ENCODE results near the gene PHF2.
A peak's percentile ranks its signal among the peaks of the same experiment; 100 is the strongest.

The PHF2 gene

DNA sequence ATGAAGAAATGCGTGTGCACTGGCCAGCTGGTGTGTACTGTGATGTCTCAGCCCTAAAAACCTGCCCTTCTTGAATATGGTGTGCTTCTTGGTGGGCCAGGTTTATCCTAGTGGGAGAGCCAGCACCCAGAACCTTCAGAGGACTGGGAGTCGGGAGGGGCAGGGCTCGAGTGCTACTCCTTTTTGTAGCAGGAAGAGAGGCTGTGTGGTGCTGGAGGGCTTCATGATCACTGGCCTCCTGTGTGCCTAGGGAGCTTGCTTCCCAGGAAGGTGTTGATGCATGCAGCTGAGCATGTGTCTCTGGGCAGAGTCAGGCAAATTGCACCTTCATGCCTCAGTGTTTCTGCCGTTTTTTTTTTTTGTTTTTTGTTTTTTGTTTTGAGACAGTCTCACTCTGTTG is 20.0 kb downstream of the PHF2 start:
- Histone ChIP-seq H3K4me2 (ENCODE audit: low read depth, low read length, poor library complexity, severe bottlenecking) (no peak overlapping the region), H3K27me3 (ENCODE audit: insufficient read depth, low read length, poor library complexity, severe bottlenecking) (no peaks in the 10 kb centered on the region), H3K36me3 (ENCODE audit: insufficient read depth, low read length) (no peaks in the 10 kb centered on the region), H3K79me2 (ENCODE audit: insufficient read depth, low read length) (peaks cover 79% of the 10 kb centered on the region; the same call in 1 of the 2 replicates), H4K20me1 (ENCODE audit: insufficient read depth, low read length, poor library complexity, severe bottlenecking) (peaks cover 11% of the 10 kb centered on the region), H3K4me3 (ENCODE audit: low read length, poor library complexity, severe bottlenecking) (no peak overlapping the region), H3F3A (ENCODE audit: low read depth) (no peaks in the 10 kb centered on the region), H2AFZ (ENCODE audit: low read length) (no peak overlapping the region), H3K4me1 (ENCODE audit: insufficient read depth, low read length, poor library complexity, severe bottlenecking) (peaks cover 37% of the 10 kb centered on the region), H3K9me3 (ENCODE audit: insufficient read depth, low read depth, low read length) (no peaks in the 10 kb centered on the region), H3K9ac (ENCODE audit: low read depth, low read length, poor library complexity, severe bottlenecking) (no peak overlapping the region), H3K9me2 (replicated peaks; ENCODE audit: low read depth, low read length) (no peaks in the 10 kb centered on the region)
- TF ChIP-seq EZH2phosphoT487 (IDR thresholded peaks at IDR 0.05; ENCODE audit: borderline replicate concordance) = no peak
- TF ChIP-seq, protein P1, sequence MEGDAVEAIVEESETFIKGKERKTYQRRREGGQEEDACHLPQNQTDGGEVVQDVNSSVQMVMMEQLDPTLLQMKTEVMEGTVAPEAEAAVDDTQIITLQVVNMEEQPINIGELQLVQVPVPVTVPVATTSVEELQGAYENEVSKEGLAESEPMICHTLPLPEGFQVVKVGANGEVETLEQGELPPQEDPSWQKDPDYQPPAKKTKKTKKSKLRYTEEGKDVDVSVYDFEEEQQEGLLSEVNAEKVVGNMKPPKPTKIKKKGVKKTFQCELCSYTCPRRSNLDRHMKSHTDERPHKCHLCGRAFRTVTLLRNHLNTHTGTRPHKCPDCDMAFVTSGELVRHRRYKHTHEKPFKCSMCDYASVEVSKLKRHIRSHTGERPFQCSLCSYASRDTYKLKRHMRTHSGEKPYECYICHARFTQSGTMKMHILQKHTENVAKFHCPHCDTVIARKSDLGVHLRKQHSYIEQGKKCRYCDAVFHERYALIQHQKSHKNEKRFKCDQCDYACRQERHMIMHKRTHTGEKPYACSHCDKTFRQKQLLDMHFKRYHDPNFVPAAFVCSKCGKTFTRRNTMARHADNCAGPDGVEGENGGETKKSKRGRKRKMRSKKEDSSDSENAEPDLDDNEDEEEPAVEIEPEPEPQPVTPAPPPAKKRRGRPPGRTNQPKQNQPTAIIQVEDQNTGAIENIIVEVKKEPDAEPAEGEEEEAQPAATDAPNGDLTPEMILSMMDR (conservative IDR thresholded peaks at IDR 0.05; ENCODE audit: low read length) = no peak

DNA sequence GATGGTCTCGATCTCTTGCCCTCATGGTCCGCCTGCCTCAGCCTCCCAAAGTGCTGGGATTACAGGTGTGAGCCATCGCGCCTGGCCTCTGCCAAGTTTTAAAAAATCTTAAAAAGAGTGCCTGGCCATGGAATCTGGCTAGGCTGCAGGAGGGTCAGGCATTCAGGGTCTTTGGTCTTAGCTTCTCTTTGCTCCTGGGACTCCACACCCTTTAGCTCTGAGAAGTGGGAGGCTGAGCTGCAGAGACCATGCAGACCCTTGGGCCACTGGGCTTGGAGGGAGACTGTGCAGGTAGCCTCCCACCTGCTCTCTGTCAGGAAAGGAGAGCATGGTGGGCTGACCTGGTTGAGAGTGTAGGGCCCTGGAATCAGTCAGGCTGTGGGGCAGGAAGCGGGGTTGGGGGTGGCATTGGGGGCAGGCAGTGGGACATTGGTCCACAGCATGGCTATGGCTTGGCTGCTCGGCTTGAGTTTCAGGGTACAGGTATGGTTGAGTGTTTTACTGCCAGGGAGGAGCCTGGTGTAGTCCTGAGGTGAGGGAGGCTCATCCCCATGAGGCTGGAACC is 20.8 kb downstream of the PHF2 start:
- no peaks in the 10 kb centered on the region for H3K9me2 ChIP-seq (replicated peaks; ENCODE audit: low read depth, low read length)
- no peak overlapping the region for H3K4me3 ChIP-seq (ENCODE audit: low read length, poor library complexity, severe bottlenecking)
- no peak for TF ChIP-seq EZH2phosphoT487 (IDR thresholded peaks at IDR 0.05; ENCODE audit: borderline replicate concordance)
- TF ChIP-seq, protein P1 (conservative IDR thresholded peaks at IDR 0.05; ENCODE audit: low read length) = no peak
- H3K4me2 ChIP-seq (ENCODE audit: low read depth, low read length, poor library complexity, severe bottlenecking) = no peak overlapping the region
- peaks cover 12% of the 10 kb centered on the region for H4K20me1 ChIP-seq (ENCODE audit: insufficient read depth, low read length, poor library complexity, severe bottlenecking)
- no peaks in the 10 kb centered on the region for H3K36me3 ChIP-seq (ENCODE audit: insufficient read depth, low read length)
- H3K27me3 ChIP-seq (ENCODE audit: insufficient read depth, low read length, poor library complexity, severe bottlenecking) = no peaks in the 10 kb centered on the region
- no peak overlapping the region for H2AFZ ChIP-seq (ENCODE audit: low read length)
- H3K9me3 ChIP-seq (ENCODE audit: insufficient read depth, low read depth, low read length) = no peaks in the 10 kb centered on the region
- peaks cover 76% of the 10 kb centered on the region; the same call in 1 of the 2 replicates for H3K79me2 ChIP-seq (ENCODE audit: insufficient read depth, low read length)
- no peak overlapping the region for H3K9ac ChIP-seq (ENCODE audit: low read depth, low read length, poor library complexity, severe bottlenecking)
- H3K4me1 ChIP-seq (ENCODE audit: insufficient read depth, low read length, poor library complexity, severe bottlenecking) = peaks cover 39% of the 10 kb centered on the region
- H3F3A ChIP-seq (ENCODE audit: low read depth) = no peaks in the 10 kb centered on the region

DNA sequence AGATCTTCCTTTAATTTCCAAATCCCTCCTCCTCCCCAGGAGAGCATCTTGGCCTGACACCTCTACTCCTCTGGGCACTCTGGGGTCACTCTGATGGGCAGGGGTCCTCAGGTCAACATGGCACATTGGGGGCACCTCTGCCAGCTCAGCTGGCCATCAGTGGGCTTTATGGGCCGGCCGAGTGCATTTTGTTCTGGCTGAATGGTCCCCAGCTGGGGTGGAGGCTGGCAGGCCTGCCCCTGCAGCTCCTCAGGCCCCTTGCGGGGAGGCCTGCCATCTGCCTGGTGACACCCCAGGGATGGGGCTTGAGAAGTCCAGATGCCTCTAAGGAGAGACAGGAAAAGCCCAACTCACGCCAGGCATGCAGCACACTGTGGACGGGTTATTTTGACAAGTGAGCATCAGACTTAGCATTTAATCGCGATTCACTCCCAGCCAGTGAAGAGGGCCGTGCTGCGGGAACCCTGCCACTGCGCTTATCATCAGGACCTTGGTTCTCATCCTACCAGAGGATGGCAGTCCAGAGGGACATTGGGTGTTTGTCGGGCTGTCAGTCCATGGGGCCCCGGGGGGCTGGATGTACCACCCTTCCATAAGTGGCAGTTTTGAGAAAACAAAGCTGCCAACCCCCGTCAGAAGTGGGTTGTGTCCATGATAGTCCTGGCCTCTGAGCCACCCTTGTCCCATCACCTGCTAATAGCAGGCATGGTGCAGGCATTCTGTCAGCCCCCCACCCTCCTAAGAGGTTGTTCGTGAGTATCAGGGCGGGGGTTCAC is 21.7 kb downstream of the PHF2 start:
- H3K9me3 ChIP-seq (ENCODE audit: insufficient read depth, low read depth, low read length) = no peaks in the 10 kb centered on the region
- H3F3A ChIP-seq (ENCODE audit: low read depth) = no peaks in the 10 kb centered on the region
- no peak overlapping the region for H3K4me3 ChIP-seq (ENCODE audit: low read length, poor library complexity, severe bottlenecking)
- H3K9ac ChIP-seq (ENCODE audit: low read depth, low read length, poor library complexity, severe bottlenecking) = no peak overlapping the region
- H3K79me2 ChIP-seq (ENCODE audit: insufficient read depth, low read length) = peaks cover 76% of the 10 kb centered on the region; the same call in 1 of the 2 replicates
- H4K20me1 ChIP-seq (ENCODE audit: insufficient read depth, low read length, poor library complexity, severe bottlenecking) = peaks cover 6% of the 10 kb centered on the region
- H2AFZ ChIP-seq (ENCODE audit: low read length) = no peak overlapping the region
- TF ChIP-seq EZH2phosphoT487 (IDR thresholded peaks at IDR 0.05; ENCODE audit: borderline replicate concordance) = no peak
- TF ChIP-seq, protein P1 (conservative IDR thresholded peaks at IDR 0.05; ENCODE audit: low read length) = no peak
- peak overlapping the region; percentile 38 for H3K4me2 ChIP-seq (ENCODE audit: low read depth, low read length, poor library complexity, severe bottlenecking)
- no peaks in the 10 kb centered on the region for H3K36me3 ChIP-seq (ENCODE audit: insufficient read depth, low read length)
- H3K4me1 ChIP-seq (ENCODE audit: insufficient read depth, low read length, poor library complexity, severe bottlenecking) = peaks cover 39% of the 10 kb centered on the region
- no peaks in the 10 kb centered on the region for H3K27me3 ChIP-seq (ENCODE audit: insufficient read depth, low read length, poor library complexity, severe bottlenecking)
- no peaks in the 10 kb centered on the region for H3K9me2 ChIP-seq (replicated peaks; ENCODE audit: low read depth, low read length)
